OCI-LY7 (cell line): ENCODE measurements around the gene SCGN.

Source experiments
- EZH2phosphoT487 ChIP-seq: fragments of 200-600 bp; sonication (generic); IDR thresholded peaks from 2 replicates; pipeline ENCODE4 v1.6.1; 2018; ENCODE audit warnings: low read depth, borderline replicate concordance, mild to moderate bottlenecking, mixed run types, antibody characterized with exemption, low read length, moderate library complexity, mixed read lengths
- TF ChIP-seq, protein P1 (sequence below): fragments of 200-600 bp; sonication (generic); conservative IDR thresholded peaks from 2 replicates; pipeline ENCODE4 v1.5.1; 2014; ENCODE audit warnings: mild to moderate bottlenecking, antibody characterized with exemption, low read length, moderate library complexity, mixed read lengths

DNA sequence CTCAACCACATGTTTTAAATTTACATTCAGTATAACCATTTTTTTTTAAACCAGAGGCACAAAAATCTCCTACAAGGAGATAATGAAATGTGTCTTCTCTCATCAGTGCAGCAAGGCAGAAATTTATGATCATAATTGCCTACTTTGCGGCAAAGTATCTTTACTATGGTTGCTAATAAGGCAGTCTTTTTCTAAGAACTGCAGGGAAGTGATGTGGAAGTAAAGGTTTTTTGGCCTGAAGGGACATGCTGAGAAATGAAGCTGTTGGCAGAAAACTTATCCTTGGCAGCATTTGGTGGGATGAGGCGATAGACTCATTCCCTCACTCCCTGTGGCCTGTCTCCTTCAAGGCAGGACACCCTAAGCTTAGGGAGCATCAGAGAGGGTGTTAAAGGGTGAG is 48.7 kb downstream of the SCGN start:
- TF ChIP-seq, protein P1, sequence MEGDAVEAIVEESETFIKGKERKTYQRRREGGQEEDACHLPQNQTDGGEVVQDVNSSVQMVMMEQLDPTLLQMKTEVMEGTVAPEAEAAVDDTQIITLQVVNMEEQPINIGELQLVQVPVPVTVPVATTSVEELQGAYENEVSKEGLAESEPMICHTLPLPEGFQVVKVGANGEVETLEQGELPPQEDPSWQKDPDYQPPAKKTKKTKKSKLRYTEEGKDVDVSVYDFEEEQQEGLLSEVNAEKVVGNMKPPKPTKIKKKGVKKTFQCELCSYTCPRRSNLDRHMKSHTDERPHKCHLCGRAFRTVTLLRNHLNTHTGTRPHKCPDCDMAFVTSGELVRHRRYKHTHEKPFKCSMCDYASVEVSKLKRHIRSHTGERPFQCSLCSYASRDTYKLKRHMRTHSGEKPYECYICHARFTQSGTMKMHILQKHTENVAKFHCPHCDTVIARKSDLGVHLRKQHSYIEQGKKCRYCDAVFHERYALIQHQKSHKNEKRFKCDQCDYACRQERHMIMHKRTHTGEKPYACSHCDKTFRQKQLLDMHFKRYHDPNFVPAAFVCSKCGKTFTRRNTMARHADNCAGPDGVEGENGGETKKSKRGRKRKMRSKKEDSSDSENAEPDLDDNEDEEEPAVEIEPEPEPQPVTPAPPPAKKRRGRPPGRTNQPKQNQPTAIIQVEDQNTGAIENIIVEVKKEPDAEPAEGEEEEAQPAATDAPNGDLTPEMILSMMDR: no peak
- TF ChIP-seq EZH2phosphoT487: no peak
